ENCODE measurements around the gene BBS1. TPM values are rescaled to one million over a fixed set of nuclear protein-coding genes. Genes with fewer than 3 reads are reported as not detected.

Gene BBS1
- polyA plus RNA-seq, 1 of the 3 experiments (the other 2 are of a cell fraction), result 24.8 TPM

- TF ChIP-seq GATA2 (CRISPR knock-in tag; IDR thresholded peaks at IDR 0.05), result no peak
- TF ChIP-seq USF1 (IDR thresholded peaks at IDR 0.05; ENCODE audit: borderline replicate concordance, low read depth), result peak; percentile 82
- TF ChIP-seq USF2 (IDR thresholded peaks at IDR 0.05; ENCODE audit: borderline replicate concordance, low read depth, low read length), result peak; percentile 49
- 0 out of 2 replicates have a peak, but pooled peaks have one; percentile 24 for TF ChIP-seq FOXJ3 (CRISPR knock-in tag; IDR thresholded peaks at IDR 0.05)
- no peak for TF ChIP-seq TAF1 (IDR thresholded peaks at IDR 0.05; ENCODE audit: borderline replicate concordance, low read depth, low read length)
- no peak for TF ChIP-seq ELF1 (IDR thresholded peaks at IDR 0.05)
- no peak for TF ChIP-seq EP300 (IDR thresholded peaks at IDR 0.05; ENCODE audit: borderline replicate concordance in 1 of 2, low read depth in 1 of 2, low read length in 1 of 2)
- TF ChIP-seq MXI1 (IDR thresholded peaks at IDR 0.05; ENCODE audit: low read depth, low read length), result peak; percentile 98
- TF ChIP-seq SIN3A (IDR thresholded peaks at IDR 0.05; ENCODE audit: borderline replicate concordance, low read depth, low read length), result peak; percentile 65; the same call in 1 of the 2 replicates
- no peak for TF ChIP-seq JUND (IDR thresholded peaks at IDR 0.05)
- no peak for TF ChIP-seq SMC3 (IDR thresholded peaks at IDR 0.05; ENCODE audit: low read depth, low read length)
- TF ChIP-seq FOSL2 (IDR thresholded peaks at IDR 0.05; ENCODE audit: borderline replicate concordance, low read depth), result no peak
- TF ChIP-seq CTCF (IDR thresholded peaks at IDR 0.05), result no peak
Observed at GRCh38 chr11:66568124-66568916, 57.9 kb downstream of the BBS1 start, which contains the start of gene CTSF (continued).

GRCh38 chr11:66569076-66569475 lies 58.6 kb downstream of the BBS1 start:
- H2AFZ ChIP-seq (ENCODE audit: low read depth), result peak overlapping the region; percentile 73; the same call in 1 of the 2 replicates
- peaks cover 0 to 7% of the 10 kb centered on the region in 2 experiments; a peak in 1 of 4 replicates for H3K4me1 ChIP-seq (ENCODE audit: control insufficient read depth in 1 of 2, insufficient read depth in 2 of 2, low read depth in 1 of 2, low read length in 1 of 2)
- H3F3A ChIP-seq (replicated peaks; ENCODE audit: insufficient read depth), result no peaks in the 10 kb centered on the region
- H3K9me3 ChIP-seq, result no peaks in the 10 kb centered on the region
- TF ChIP-seq TAF1 (IDR thresholded peaks at IDR 0.05; ENCODE audit: borderline replicate concordance, low read depth, low read length) (no peak), REST (IDR thresholded peaks at IDR 0.05; ENCODE audit: low read depth, low read length) (no peak), RAD21 (IDR thresholded peaks at IDR 0.05; ENCODE audit: low read length) (no peak), FOSL2 (IDR thresholded peaks at IDR 0.05; ENCODE audit: borderline replicate concordance, low read depth) (no peak), SIN3A (IDR thresholded peaks at IDR 0.05; ENCODE audit: borderline replicate concordance, low read depth, low read length) (no peak)
- no peak for DNase-seq
- H4K20me1 ChIP-seq (ENCODE audit: insufficient read depth), result no peaks in the 10 kb centered on the region
- WGBS (ENCODE audit: low lambda C conversion rate), result 65% methylated on average over 7 of the region's 7 CpGs
- no peak overlapping the region for H3K27ac ChIP-seq (ENCODE audit: low read depth in 2 of 2, low read length in 1 of 2)
- no peak overlapping the region for H3K4me3 ChIP-seq (ENCODE audit: low read depth in 2 of 2, low read length in 1 of 2)
- CTCF ChIA-PET, result interaction anchor here (0.7 to 5.1 kb wide), 9 partner anchors 9 to 265 kb away, joined by 3 to 30 read pairs (median 5); partner anchors contain the start of genes CCDC87, CCS and RBM4B
- H3K9me2 ChIP-seq, result no peaks in the 10 kb centered on the region
- no peaks in the 10 kb centered on the region for H3K27me3 ChIP-seq (ENCODE audit: insufficient read depth)
- no peaks in the 10 kb centered on the region for H3K36me3 ChIP-seq (replicated peaks in 1 of 2; ENCODE audit: control insufficient read depth in 1 of 2, insufficient read depth in 2 of 2, low read length in 1 of 2)
- H3K9ac ChIP-seq, result no peak overlapping the region
- H3K4me2 ChIP-seq, result no peak overlapping the region
- H3K79me2 ChIP-seq (ENCODE audit: insufficient read depth), result no peaks in the 10 kb centered on the region
- POLR2A ChIA-PET, result interaction anchor here (0.5 to 2.7 kb wide), 3 partner anchors 23 to 252 kb away, joined by 4 to 8 read pairs (median 6); partner anchors contain the start of genes CCDC87, CCS and ZDHHC24

Measured in SK-N-SH (cell line).